Choroid plexus epithelial cell (primary cell): ENCODE measurements around the gene SRGAP1.

Experiments
- DNase-seq: peaks from one replicate; pipeline ENCODE4 v3.0.0-alpha.2; 2010; ENCODE audit warnings: low read depth
- H3K4me3 ChIP-seq: 2 replicates; pipeline ENCODE4 v1.5.1; 2011; ENCODE audit warnings: low read depth, mild to moderate bottlenecking, control low read depth, low read length, moderate library complexity
- TF ChIP-seq, protein P1 (sequence below): conservative IDR thresholded peaks from 2 replicates; pipeline ENCODE4 v1.5.1; 2011; ENCODE audit warnings: low read depth, mild to moderate bottlenecking, control low read depth, inconsistent platforms, low read length, moderate library complexity

Gene SRGAP1

DNA sequence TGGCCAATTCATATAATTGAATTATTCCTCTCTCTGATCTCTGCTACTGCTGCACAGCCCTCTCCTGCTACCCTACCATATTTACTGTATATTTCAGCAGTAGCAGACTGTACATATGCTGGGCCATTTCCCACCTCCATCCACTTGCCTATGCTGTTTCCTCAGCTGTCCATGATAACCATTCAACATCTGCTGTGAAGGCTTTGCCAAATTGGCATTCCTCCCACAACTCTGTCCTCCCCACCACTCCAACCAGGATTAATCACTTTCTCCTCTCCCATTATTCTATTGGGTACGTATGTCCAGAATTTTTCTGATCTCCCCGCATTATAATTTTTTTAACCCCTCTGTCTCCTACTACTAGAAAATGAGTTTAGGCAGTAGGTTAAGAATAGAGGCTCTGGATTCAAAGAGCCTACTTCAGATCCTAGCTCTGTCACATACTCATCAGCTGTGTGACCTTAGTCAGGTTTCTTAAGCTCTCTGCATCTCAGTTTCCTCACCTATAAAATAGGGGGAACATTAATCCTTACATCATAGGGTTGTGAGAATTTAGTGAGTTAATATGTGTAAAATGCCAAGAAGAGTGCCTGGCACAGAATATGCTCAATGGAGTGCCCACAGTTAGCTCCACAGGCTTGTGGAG is 254.3 kb downstream of the SRGAP1 start:
- TF ChIP-seq, protein P1, sequence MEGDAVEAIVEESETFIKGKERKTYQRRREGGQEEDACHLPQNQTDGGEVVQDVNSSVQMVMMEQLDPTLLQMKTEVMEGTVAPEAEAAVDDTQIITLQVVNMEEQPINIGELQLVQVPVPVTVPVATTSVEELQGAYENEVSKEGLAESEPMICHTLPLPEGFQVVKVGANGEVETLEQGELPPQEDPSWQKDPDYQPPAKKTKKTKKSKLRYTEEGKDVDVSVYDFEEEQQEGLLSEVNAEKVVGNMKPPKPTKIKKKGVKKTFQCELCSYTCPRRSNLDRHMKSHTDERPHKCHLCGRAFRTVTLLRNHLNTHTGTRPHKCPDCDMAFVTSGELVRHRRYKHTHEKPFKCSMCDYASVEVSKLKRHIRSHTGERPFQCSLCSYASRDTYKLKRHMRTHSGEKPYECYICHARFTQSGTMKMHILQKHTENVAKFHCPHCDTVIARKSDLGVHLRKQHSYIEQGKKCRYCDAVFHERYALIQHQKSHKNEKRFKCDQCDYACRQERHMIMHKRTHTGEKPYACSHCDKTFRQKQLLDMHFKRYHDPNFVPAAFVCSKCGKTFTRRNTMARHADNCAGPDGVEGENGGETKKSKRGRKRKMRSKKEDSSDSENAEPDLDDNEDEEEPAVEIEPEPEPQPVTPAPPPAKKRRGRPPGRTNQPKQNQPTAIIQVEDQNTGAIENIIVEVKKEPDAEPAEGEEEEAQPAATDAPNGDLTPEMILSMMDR = no peak
- peak; percentile 63 for DNase-seq
- H3K4me3 ChIP-seq = no peak overlapping the region

DNA sequence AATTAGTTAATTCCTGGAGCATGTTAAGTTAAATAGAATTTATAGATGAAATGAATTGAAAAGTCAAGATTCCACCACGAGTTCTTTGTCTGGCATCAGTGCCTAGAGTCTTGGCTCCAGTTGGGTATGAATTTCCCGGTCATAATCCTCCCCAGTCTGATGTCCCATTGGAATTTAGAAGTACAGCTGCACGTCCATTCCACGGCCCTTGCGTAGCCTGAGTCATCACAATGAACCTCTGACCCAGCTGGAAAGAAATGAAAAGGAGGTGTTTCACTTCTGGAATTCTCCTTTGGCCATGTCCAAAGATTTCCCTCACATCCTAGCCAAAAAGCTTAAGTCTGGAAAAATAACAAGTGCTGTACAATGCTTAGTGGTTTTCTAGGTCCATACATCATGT is 254.9 kb downstream of the SRGAP1 start:
- peak; percentile 77 for DNase-seq
- TF ChIP-seq, protein P1 = no peak
- no peak overlapping the region for H3K4me3 ChIP-seq

DNA sequence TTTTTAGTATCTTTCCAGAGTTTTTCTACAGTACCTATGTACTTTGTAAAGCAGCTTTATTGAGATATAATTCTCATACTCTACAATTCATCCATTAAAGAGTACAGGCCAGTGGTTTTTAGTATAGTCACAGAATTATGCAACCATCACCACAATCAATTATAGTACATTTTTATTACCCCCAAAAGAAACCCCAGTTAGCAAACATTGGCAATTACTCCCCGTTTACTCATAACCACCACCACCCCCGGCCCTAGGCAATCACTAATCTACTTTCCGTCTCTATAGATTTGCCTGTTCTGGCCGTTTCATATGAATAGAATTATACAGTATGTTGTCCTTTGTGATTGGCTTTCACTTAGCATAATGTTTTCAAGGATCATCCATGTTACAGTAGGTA is 257.8 kb downstream of the SRGAP1 start:
- TF ChIP-seq, protein P1 = no peak

DNA sequence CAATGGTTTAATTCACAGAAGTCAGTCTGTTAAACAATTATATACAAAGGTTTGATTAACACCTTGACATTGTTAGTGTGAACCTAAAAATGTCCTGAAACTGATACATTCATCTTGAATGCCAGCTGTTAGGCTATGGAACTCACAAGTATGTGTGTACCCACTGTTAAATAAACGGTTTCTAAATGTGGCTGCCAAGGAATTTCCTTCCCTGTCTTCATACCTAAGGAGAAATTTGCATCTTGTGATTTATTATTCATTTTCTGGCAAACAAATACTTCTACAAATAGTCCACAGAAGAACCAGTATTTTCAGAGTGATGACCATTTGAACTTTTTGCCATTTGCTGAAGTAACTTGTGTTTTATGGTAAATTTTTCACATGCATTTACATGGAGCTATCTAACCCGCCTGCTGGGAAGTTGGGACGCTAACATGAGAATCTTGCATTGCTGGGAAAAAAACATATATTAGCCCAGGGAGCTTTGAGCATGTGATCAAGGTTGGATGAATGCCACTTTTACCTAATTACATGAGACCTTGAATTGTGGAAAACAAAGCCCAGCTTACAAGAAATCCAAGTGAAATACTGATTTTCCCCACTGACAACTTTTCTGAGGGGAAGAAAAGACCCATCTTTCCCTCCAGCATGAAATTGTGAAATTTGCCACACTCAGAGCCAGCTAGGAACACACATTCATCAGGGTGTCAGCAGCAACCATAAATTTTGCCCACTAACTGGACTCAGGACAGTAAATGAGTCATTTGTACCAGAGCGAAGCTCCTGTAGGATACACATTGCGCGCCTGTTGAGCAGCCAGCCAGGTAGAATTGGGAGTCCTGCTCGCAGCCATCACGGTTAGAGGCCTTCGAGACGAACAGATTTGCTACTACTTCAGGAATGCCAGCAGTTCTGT is 259.6 kb downstream of the SRGAP1 start:
- TF ChIP-seq, protein P1 = no peak
- DNase-seq = peak; percentile 33
- H3K4me3 ChIP-seq = no peak overlapping the region

More for the DNA sequence above, 257.8 kb downstream of the SRGAP1 start:
- no peak for DNase-seq
- no peak overlapping the region for H3K4me3 ChIP-seq

DNA sequence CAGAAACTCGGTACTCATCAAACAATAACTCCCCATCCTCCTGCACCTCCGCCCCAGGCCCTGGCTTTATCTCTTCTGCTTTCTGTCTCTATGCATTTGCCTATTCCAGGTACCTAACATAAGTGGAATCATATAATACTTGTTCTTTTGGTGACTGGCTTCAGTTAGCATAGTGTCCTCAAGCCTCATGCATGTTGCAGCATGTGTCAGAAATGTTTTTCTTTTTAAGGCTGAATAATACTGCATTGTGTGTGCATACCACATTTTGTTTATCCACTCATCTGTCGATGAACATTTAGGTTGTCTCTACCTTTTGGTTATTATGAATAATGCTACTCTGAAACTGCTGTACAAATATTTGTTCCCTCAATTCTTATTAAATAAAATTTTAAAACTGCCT is 260.5 kb downstream of the SRGAP1 start:
- TF ChIP-seq, protein P1 = no peak
- no peak overlapping the region for H3K4me3 ChIP-seq
- no peak for DNase-seq

DNA sequence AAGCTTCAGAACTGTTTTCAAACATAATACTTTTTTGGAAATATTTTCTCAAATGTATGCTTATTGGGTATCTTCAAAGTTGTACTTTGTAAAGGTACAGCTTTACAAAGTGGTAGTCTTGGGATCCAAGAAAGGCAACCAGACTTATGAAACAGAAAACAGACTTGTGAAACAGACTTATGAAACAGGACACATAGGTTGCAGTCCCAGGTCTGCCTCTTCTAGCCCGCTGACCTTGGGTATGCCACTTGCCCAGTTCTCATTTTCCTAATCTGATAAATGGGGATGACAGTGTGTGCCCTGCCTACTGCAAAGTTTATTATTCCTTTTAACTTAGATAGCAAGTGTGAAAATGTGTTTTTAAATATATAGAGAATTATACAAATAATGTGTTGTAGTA is 263.3 kb downstream of the SRGAP1 start:
- no peak for DNase-seq
- TF ChIP-seq, protein P1 = no peak
- no peak overlapping the region for H3K4me3 ChIP-seq
